GM18505 (cell line): Measurements from ENCODE around the gene FLYWCH1.

Experiments
- ATAC-seq: cut with Tn5 transposase; IDR thresholded peaks from one replicate; pipeline ENCODE4 v1.9.1; 2021; ENCODE audit not compliant: unreplicated experiment
- POLR2A ChIP-seq: IDR thresholded peaks from 4 replicates; pipeline ENCODE4 v1.6.1; 2011; ENCODE audit warnings: borderline replicate concordance; ENCODE audit not compliant: insufficient read depth, insufficient read length; ENCODE audit errors: extremely low read depth

FLYWCH1 gene

GRCh38 chr16:2968738-2969544 lies 57.2 kb downstream of the FLYWCH1 start, which contains the start of gene PAQR4:
PAQR4 (plus strand) TSS chr16:2969348; CDS start chr16:2969675, 327 bp downstream.
- ATAC-seq: peak; percentile 69
- no peak for TF ChIP-seq POLR2A

- peak; percentile 27 for ATAC-seq
Measured at GRCh38 chr16:2969545-2970521, 58.1 kb downstream of the FLYWCH1 start.

GRCh38 chr16:2970563-2970962 lies 58.8 kb downstream of the FLYWCH1 start:
- no peak for ATAC-seq
- TF ChIP-seq POLR2A: no peak

More at GRCh38 chr16:2969545-2970521, 58.1 kb downstream of the FLYWCH1 start:
- peak; percentile 57 for TF ChIP-seq POLR2A

GRCh38 chr16:2971134-2971984 lies 59.6 kb downstream of the FLYWCH1 start:
- no peak for ATAC-seq
- peak; percentile 21 for TF ChIP-seq POLR2A

- TF ChIP-seq POLR2A: no peak
- ATAC-seq: no peak
Measured at GRCh38 chr16:2971985-2972784, 60.5 kb downstream of the FLYWCH1 start.

- no peak for ATAC-seq
- TF ChIP-seq POLR2A: no peak
Measured at GRCh38 chr16:2973093-2973492, 61.4 kb downstream of the FLYWCH1 start.

GRCh38 chr16:2973605-2974318 lies 62.0 kb downstream of the FLYWCH1 start:
- TF ChIP-seq POLR2A: no peak
- ATAC-seq: no peak

GRCh38 chr16:2974319-2975056 lies 62.8 kb downstream of the FLYWCH1 start:
- no peak for ATAC-seq

GRCh38 chr16:2975161-2975795 lies 63.5 kb downstream of the FLYWCH1 start:
- TF ChIP-seq POLR2A: no peak
- no peak for ATAC-seq

More at GRCh38 chr16:2974319-2975056, 62.8 kb downstream of the FLYWCH1 start:
- no peak for TF ChIP-seq POLR2A

GRCh38 chr16:2976201-2976600 lies 64.5 kb downstream of the FLYWCH1 start:
- no peak for TF ChIP-seq POLR2A
- ATAC-seq: no peak
